ENCODE results near the gene UQCR10.
A peak's percentile ranks its signal among the peaks of the same experiment; 100 is the strongest.
"Not testable (repeated sequence)": the region's sequence is repeated elsewhere in the genome, so short reads cannot be mapped to it uniquely, and the experiment has no call there.

UQCR10 gene

GRCh38 chr22:29737251-29738117 lies 29.7 kb upstream of the UQCR10 start:
- no peak for DNase-seq (ENCODE audit: low spot score)

GRCh38 chr22:29738118-29738815 lies 28.9 kb upstream of the UQCR10 start:
- DNase-seq (ENCODE audit: low spot score), result no peak

GRCh38 chr22:29739346-29739875 lies 27.8 kb upstream of the UQCR10 start:
- no peak for DNase-seq (ENCODE audit: low spot score)

GRCh38 chr22:29740216-29740615 lies 27.0 kb upstream of the UQCR10 start:
- DNase-seq (ENCODE audit: low spot score), result no peak

GRCh38 chr22:29741926-29742325 lies 25.2 kb upstream of the UQCR10 start:
- no peak for DNase-seq (ENCODE audit: low spot score)

GRCh38 chr22:29742326-29742725 lies 24.8 kb upstream of the UQCR10 start:
- DNase-seq (ENCODE audit: low spot score), result no peak

GRCh38 chr22:29744902-29745301 lies 22.3 kb upstream of the UQCR10 start:
- no peak for DNase-seq (ENCODE audit: low spot score)

GRCh38 chr22:29747832-29748231 lies 19.3 kb upstream of the UQCR10 start:
- DNase-seq (ENCODE audit: low spot score), result no peak

GRCh38 chr22:29748248-29748893 lies 18.8 kb upstream of the UQCR10 start:
- no peak for DNase-seq (ENCODE audit: low spot score)

GRCh38 chr22:29750029-29750428 lies 17.1 kb upstream of the UQCR10 start:
- DNase-seq (ENCODE audit: low spot score), result no peak

GRCh38 chr22:29750559-29751538 lies 16.3 kb upstream of the UQCR10 start:
- peak; percentile 23 for DNase-seq (ENCODE audit: low spot score)

- DNase-seq (ENCODE audit: low spot score), result no peak
Observed at GRCh38 chr22:29751669-29752068, 15.5 kb upstream of the UQCR10 start.

GRCh38 chr22:29753808-29754657 lies 13.1 kb upstream of the UQCR10 start:
- DNase-seq (ENCODE audit: low spot score), result no peak

GRCh38 chr22:29754658-29755395 lies 12.3 kb upstream of the UQCR10 start:
- DNase-seq (ENCODE audit: low spot score), result not testable (repeated sequence)

GRCh38 chr22:29755889-29756288 lies 11.3 kb upstream of the UQCR10 start:
- DNase-seq (ENCODE audit: low spot score), result no peak

- DNase-seq (ENCODE audit: low spot score), result no peak
Observed at GRCh38 chr22:29756341-29756740, 10.8 kb upstream of the UQCR10 start.

- DNase-seq (ENCODE audit: low spot score), result no peak
Observed at GRCh38 chr22:29757096-29757495, 10.1 kb upstream of the UQCR10 start.

GRCh38 chr22:29758068-29758622 lies 9.0 kb upstream of the UQCR10 start:
- no peak for DNase-seq (ENCODE audit: low spot score)

- DNase-seq (ENCODE audit: low spot score), result no peak
Observed at GRCh38 chr22:29758959-29759358, 8.2 kb upstream of the UQCR10 start.

Data from CD4-positive, alpha-beta T cell treated with Interleukin-15 for 4 hours (primary cell).